Esophagus squamous epithelium (tissue), 4 donors: ENCODE measurements around the gene DNAH11.

Source experiments
- CTCF ChIP-seq, 6 experiments: fragments of 450-650 bp in 4 of 6; fragments of 200-600 bp in 2 of 6; sonication (generic) in 2 of 6; IDR thresholded peaks; one replicate each; pipeline ENCODE4 v1.5.1; 2016 to 2019; ENCODE audit warnings: antibody characterized with exemption in 6 of 6, mild to moderate bottlenecking in 4 of 6, moderate library complexity in 4 of 6
- POLR2A ChIP-seq, 4 donors: fragments of 450-650 bp; IDR thresholded peaks; one replicate each; pipeline ENCODE4 v1.6.1; 2017; ENCODE audit warnings: antibody characterized with exemption in 4 of 4, mild to moderate bottlenecking in 4 of 4, moderate library complexity in 3 of 4

GRCh38 chr7:21762469-21762868, 219.6 kb downstream of the DNAH11 start:
- no peak for TF ChIP-seq CTCF (IDR thresholded peaks at IDR 0.05)
- no peak for TF ChIP-seq POLR2A (IDR thresholded peaks at IDR 0.05)
